ENCODE data around the gene SCN2B.

DNA sequence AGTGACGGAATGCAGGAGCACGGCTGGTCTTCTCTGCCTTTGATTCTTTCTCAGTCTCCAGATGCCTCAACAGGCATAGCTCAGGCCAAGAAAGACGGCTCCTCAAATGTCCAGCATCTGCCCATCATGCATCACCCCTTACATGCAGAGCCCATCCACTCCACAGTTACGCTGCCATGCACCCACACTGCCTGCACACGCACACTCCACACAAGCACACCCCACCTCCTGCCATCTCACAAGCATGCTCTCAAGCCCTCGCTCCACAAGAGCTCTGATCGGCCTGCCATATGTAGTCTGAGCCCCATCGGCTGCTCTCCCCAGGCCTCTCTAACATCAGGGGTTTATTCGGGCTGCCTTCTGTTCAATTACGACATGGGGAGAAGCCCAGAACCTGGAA, 42.6 kb downstream of the SCN2B start:
- TF ChIP-seq, protein P1, sequence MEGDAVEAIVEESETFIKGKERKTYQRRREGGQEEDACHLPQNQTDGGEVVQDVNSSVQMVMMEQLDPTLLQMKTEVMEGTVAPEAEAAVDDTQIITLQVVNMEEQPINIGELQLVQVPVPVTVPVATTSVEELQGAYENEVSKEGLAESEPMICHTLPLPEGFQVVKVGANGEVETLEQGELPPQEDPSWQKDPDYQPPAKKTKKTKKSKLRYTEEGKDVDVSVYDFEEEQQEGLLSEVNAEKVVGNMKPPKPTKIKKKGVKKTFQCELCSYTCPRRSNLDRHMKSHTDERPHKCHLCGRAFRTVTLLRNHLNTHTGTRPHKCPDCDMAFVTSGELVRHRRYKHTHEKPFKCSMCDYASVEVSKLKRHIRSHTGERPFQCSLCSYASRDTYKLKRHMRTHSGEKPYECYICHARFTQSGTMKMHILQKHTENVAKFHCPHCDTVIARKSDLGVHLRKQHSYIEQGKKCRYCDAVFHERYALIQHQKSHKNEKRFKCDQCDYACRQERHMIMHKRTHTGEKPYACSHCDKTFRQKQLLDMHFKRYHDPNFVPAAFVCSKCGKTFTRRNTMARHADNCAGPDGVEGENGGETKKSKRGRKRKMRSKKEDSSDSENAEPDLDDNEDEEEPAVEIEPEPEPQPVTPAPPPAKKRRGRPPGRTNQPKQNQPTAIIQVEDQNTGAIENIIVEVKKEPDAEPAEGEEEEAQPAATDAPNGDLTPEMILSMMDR (conservative IDR thresholded peaks at IDR 0.05; ENCODE audit: low read length): no peak
- TF ChIP-seq EZH2phosphoT487 (IDR thresholded peaks at IDR 0.05; ENCODE audit: borderline replicate concordance): no peak

Measured in Loucy (cell line).